GM18519 (cell line): Measurements from ENCODE around the gene MORF4L2.

ENCODE experiments used
- ATAC-seq: cut with Tn5 transposase; IDR thresholded peaks from one replicate; pipeline ENCODE4 v1.9.1; 2021; ENCODE audit warnings: mild to moderate bottlenecking, moderate library complexity; ENCODE audit not compliant: unreplicated experiment, low FRiP score

The MORF4L2 gene

GRCh38 chrX:103686199-103687072 lies at the start of gene MORF4L2:
Gene MORF4L2, minus strand, starts transcription at chrX:103686699. Its CDS starts 9,672 bp downstream, at chrX:103677027.
- peak; percentile 95 for ATAC-seq

- no peak for ATAC-seq
Observed at GRCh38 chrX:103734125-103734760, 47.7 kb upstream of the MORF4L2 start.

GRCh38 chrX:103733017-103733416 lies 46.5 kb upstream of the MORF4L2 start:
- ATAC-seq, result no peak

GRCh38 chrX:103730796-103731493 lies 44.4 kb upstream of the MORF4L2 start:
- ATAC-seq, result no peak

- ATAC-seq, result no peak
Observed at GRCh38 chrX:103730147-103730795, 43.8 kb upstream of the MORF4L2 start.

- ATAC-seq, result no peak
Observed at GRCh38 chrX:103729015-103729414, 42.5 kb upstream of the MORF4L2 start.

- ATAC-seq, result no peak
Observed at GRCh38 chrX:103727115-103727514, 40.6 kb upstream of the MORF4L2 start.

GRCh38 chrX:103726477-103726876 lies 40.0 kb upstream of the MORF4L2 start:
- no peak for ATAC-seq

GRCh38 chrX:103722505-103722904 lies 36.0 kb upstream of the MORF4L2 start:
- ATAC-seq, result no peak

GRCh38 chrX:103718120-103718519 lies 31.6 kb upstream of the MORF4L2 start:
- ATAC-seq, result no peak

GRCh38 chrX:103716962-103717361 lies 30.5 kb upstream of the MORF4L2 start:
- ATAC-seq, result no peak

- ATAC-seq, result no peak
Observed at GRCh38 chrX:103710609-103711008, 24.1 kb upstream of the MORF4L2 start, which contains the start of gene TMEM31. Gene TMEM31, plus strand, starts transcription at chrX:103710909. Its CDS starts 1,350 bp downstream, at chrX:103712259.

GRCh38 chrX:103704863-103705262 lies 18.4 kb upstream of the MORF4L2 start:
- ATAC-seq, result no peak

GRCh38 chrX:103699243-103699642 lies 12.7 kb upstream of the MORF4L2 start:
- ATAC-seq, result no peak

GRCh38 chrX:103697687-103698086 lies 11.2 kb upstream of the MORF4L2 start:
- no peak for ATAC-seq

GRCh38 chrX:103691059-103691458 lies 4.6 kb upstream of the MORF4L2 start:
- no peak for ATAC-seq

- ATAC-seq, result no peak
Observed at GRCh38 chrX:103688946-103689345, 2.4 kb upstream of the MORF4L2 start.

- ATAC-seq, result no peak
Observed at GRCh38 chrX:103687696-103688201, 1.2 kb upstream of the MORF4L2 start.

- peak; percentile 23 for ATAC-seq
Observed at GRCh38 chrX:103687073-103687695, 685 bp upstream of the MORF4L2 start.

- ATAC-seq, result no peak
Observed at GRCh38 chrX:103685396-103685795, 1.1 kb downstream of the MORF4L2 start.
